ENCODE results near the gene SLC6A3. TPM values are rescaled to one million over a fixed set of nuclear protein-coding genes. Genes with fewer than 3 reads are reported as not detected.

The SLC6A3 gene
- total and polyA plus RNA-seq, 2 donors (not counting 3 experiments of a cell fraction or from before 2014, with no cell fraction given): not detected

- no peak overlapping the region for H3K4me2 ChIP-seq (ENCODE audit: insufficient read depth, low read length)
- intact Hi-C loops (cut with micrococcal nuclease) (no loop called here), dilution Hi-C loops (cut with MboI; ENCODE audit: extremely low pct_ligation_motif_present, low sequenced_read_pairs) (no loop called here)
- TF ChIP-seq FOS (IDR thresholded peaks at IDR 0.05; ENCODE audit: borderline replicate concordance, insufficient read depth, low read length): no peak
- TF ChIP-seq POLR2A (IDR thresholded peaks at IDR 0.05; ENCODE audit: low read depth, low read length): no peak
- TF ChIP-seq POLR2AphosphoS5 (IDR thresholded peaks at IDR 0.05; ENCODE audit: insufficient read depth, low read depth, low read length): no peak
- TF ChIP-seq, protein P1, sequence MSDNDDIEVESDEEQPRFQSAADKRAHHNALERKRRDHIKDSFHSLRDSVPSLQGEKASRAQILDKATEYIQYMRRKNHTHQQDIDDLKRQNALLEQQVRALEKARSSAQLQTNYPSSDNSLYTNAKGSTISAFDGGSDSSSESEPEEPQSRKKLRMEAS (IDR thresholded peaks at IDR 0.05; ENCODE audit: insufficient read depth, insufficient read length): no peak
- no peak for TF ChIP-seq GATA2 (IDR thresholded peaks at IDR 0.05; ENCODE audit: insufficient read depth, insufficient read length, low read depth, low read length)
- no peak for TF ChIP-seq EZH2 (IDR thresholded peaks at IDR 0.05; ENCODE audit: borderline replicate concordance, low read depth, low read length, severe bottlenecking)
- no peak for TF ChIP-seq JUN (IDR thresholded peaks at IDR 0.05; ENCODE audit: borderline replicate concordance, insufficient read depth, insufficient read length, low read depth)
- no peak for TF ChIP-seq MYC (IDR thresholded peaks at IDR 0.05; ENCODE audit: low read depth, low read length)
- no peak for TF ChIP-seq CTCF (IDR thresholded peaks at IDR 0.05; ENCODE audit: extremely low read depth in 1 of 2, insufficient read depth in 1 of 2, low read depth in 1 of 2, low read length in 2 of 2)
- H4K20me1 ChIP-seq (replicated peaks; ENCODE audit: control insufficient read depth, extremely low read depth, insufficient read depth, low read length): no peaks in the 10 kb centered on the region
- H3K27ac ChIP-seq (ENCODE audit: insufficient read depth, low read depth, low read length): no peak overlapping the region
- FAIRE-seq: no peak
- H3K36me3 ChIP-seq (ENCODE audit: control insufficient read depth in 2 of 2, extremely low read depth in 1 of 2, insufficient read depth in 2 of 2, low read length in 2 of 2): peaks cover 6 to 29% of the 10 kb centered on the region in 2 experiments
- no peak overlapping the region for H3K4me3 ChIP-seq (replicated peaks in 1 of 3; ENCODE audit: insufficient read depth in 1 of 3, low read depth in 1 of 3, low read length in 3 of 3)
- H3K9me1 ChIP-seq (replicated peaks; ENCODE audit: control insufficient read depth, extremely low read depth, insufficient read depth, low read length): no peaks in the 10 kb centered on the region
- ChIA-PET CTCF (no interaction called here), POLR2A (no interaction called here)
- H3K9me3 ChIP-seq (replicated peaks; ENCODE audit: control insufficient read depth, insufficient read depth, low read length): no peaks in the 10 kb centered on the region
- no peaks in the 10 kb centered on the region for H3K4me1 ChIP-seq (ENCODE audit: control insufficient read depth, extremely low read depth, insufficient read depth, low read length)
- no peak overlapping the region for H2AFZ ChIP-seq (ENCODE audit: low read depth, low read length)
- H3K9ac ChIP-seq (replicated peaks; ENCODE audit: extremely low read depth, insufficient read depth, low read length): no peak overlapping the region
- H3K79me2 ChIP-seq (ENCODE audit: control insufficient read depth, insufficient read depth, low read length): no peaks in the 10 kb centered on the region
- no TSS peak for BruUV-seq (replicated peaks)
- no peak for DNase-seq (ENCODE audit: low read depth, low spot score)
- H3K27me3 ChIP-seq (ENCODE audit: control insufficient read depth in 2 of 2, insufficient read depth in 2 of 2, low read length in 2 of 2): no peaks in the 10 kb centered on the region
These were observed 42.0 kb upstream of the SLC6A3 start for GRCh38 chr5:1487079-1487764.
